Epithelial cell of esophagus (primary cell): ENCODE measurements around the gene OPN5.
A peak's percentile ranks its signal among the peaks of the same experiment; 100 is the strongest.

Experiments used
- DNase-seq: peaks from one replicate; pipeline ENCODE4 v3.0.0; 2010; ENCODE audit warnings: low read depth
- H3K4me3 ChIP-seq: 2 replicates; pipeline ENCODE4 v1.5.1; 2011; ENCODE audit warnings: mild to moderate bottlenecking, low read length, control low read depth
- TF ChIP-seq, protein P1 (sequence below): IDR thresholded peaks from 2 replicates; pipeline ENCODE4 v1.5.1; 2011; ENCODE audit warnings: low read depth, mild to moderate bottlenecking, low read length, control low read depth, inconsistent platforms; ENCODE audit not compliant: insufficient read depth; ENCODE audit errors: missing control alignments

OPN5 gene, protein sequence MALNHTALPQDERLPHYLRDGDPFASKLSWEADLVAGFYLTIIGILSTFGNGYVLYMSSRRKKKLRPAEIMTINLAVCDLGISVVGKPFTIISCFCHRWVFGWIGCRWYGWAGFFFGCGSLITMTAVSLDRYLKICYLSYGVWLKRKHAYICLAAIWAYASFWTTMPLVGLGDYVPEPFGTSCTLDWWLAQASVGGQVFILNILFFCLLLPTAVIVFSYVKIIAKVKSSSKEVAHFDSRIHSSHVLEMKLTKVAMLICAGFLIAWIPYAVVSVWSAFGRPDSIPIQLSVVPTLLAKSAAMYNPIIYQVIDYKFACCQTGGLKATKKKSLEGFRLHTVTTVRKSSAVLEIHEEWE

GRCh38 chr6:47781732-47782131 is at the start of gene OPN5:
TSS of gene OPN5 (plus strand) at chr6:47782032. CDS start at chr6:47782067, 35 bp downstream.
- TF ChIP-seq, protein P1, sequence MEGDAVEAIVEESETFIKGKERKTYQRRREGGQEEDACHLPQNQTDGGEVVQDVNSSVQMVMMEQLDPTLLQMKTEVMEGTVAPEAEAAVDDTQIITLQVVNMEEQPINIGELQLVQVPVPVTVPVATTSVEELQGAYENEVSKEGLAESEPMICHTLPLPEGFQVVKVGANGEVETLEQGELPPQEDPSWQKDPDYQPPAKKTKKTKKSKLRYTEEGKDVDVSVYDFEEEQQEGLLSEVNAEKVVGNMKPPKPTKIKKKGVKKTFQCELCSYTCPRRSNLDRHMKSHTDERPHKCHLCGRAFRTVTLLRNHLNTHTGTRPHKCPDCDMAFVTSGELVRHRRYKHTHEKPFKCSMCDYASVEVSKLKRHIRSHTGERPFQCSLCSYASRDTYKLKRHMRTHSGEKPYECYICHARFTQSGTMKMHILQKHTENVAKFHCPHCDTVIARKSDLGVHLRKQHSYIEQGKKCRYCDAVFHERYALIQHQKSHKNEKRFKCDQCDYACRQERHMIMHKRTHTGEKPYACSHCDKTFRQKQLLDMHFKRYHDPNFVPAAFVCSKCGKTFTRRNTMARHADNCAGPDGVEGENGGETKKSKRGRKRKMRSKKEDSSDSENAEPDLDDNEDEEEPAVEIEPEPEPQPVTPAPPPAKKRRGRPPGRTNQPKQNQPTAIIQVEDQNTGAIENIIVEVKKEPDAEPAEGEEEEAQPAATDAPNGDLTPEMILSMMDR = no peak
- no peak for DNase-seq
- H3K4me3 ChIP-seq = no peak within 1 kb of the TSS

DNA sequence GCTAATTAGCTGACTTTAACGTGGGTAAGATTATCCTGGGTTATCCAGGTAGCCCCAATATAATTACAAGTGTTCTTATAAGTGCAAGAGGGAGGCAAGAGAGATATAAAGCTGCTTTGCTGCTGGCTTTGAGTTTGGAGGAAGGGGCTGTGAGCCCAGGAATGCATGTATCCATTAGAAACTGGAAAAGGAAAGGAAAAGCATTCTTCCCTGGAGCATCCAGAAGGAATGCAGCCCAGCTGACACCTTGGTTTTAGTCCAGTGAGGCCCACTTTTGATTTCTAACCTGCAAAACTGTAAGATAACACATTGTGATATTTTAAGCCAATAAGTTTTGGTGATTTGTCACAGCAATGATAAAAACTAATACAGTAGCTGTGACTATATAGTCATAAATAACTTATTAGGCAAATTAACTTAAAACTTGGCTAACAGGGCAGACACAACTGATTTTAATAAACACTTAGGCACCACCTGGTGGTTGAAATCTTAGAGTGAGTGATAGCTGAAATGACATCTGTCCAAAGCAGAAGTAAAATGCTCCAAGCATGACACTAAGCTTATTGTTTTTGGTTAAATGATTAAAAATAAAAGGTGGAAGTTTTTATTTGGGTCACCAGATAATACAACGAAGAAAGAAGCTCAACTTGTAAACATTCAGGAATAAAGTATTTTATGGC is 47.8 kb upstream of the OPN5 start:
- TF ChIP-seq, protein P1 = peak; percentile 60
- peak; percentile 72 for DNase-seq
- H3K4me3 ChIP-seq = no peak overlapping the region

GRCh38 chr6:47734831-47735481 is 46.9 kb upstream of the OPN5 start:
- TF ChIP-seq, protein P1 = no peak
- no peak for DNase-seq
- no peak overlapping the region for H3K4me3 ChIP-seq

- peak; percentile 62 for DNase-seq
- H3K4me3 ChIP-seq = no peak overlapping the region
- TF ChIP-seq, protein P1 = no peak
Observed at GRCh38 chr6:47736083-47736700, 45.6 kb upstream of the OPN5 start.

- TF ChIP-seq, protein P1 = no peak
- H3K4me3 ChIP-seq = no peak overlapping the region
Observed at GRCh38 chr6:47737406-47737805, 44.4 kb upstream of the OPN5 start.

DNA sequence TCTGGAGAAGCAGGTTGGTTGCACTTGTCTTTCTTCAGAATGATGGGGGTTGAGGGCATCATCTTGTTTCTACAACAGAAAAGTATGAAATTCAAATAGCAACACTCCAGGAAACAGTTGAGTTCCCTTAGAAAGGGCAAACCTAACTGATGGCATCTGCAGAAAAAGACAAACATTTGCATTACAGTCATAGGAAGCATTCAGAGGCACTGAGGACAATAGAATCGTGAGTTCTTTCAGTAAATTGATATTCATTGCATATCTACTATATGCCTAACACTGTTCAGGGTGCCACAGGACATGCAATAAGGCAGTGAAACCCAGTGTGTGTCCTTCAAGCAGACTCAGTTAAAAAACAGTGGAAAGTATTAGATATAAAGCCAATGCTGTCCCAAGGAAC is 41.1 kb upstream of the OPN5 start:
- DNase-seq = no peak
- no peak overlapping the region for H3K4me3 ChIP-seq
- TF ChIP-seq, protein P1 = no peak

More at GRCh38 chr6:47737406-47737805, 44.4 kb upstream of the OPN5 start:
- no peak for DNase-seq
